HG02938 (cell line): Measurements from ENCODE around the gene PDK2.

Experiments used
- ATAC-seq: cut with Tn5 transposase; IDR thresholded peaks from one replicate; pipeline ENCODE4 v1.9.1; 2021; ENCODE audit warnings: mild to moderate bottlenecking, moderate library complexity; ENCODE audit not compliant: unreplicated experiment

PDK2 gene

GRCh38 chr17:50114849-50115357, 19.8 kb downstream of the PDK2 start:
- no peak for ATAC-seq

- ATAC-seq, result no peak
Observed at GRCh38 chr17:50115756-50116155, 20.6 kb downstream of the PDK2 start.

GRCh38 chr17:50117202-50118051, 22.3 kb downstream of the PDK2 start:
- ATAC-seq, result no peak

GRCh38 chr17:50118076-50118827, 23.1 kb downstream of the PDK2 start:
- no peak for ATAC-seq

- ATAC-seq, result no peak
Observed at GRCh38 chr17:50118828-50119218, 23.7 kb downstream of the PDK2 start.

GRCh38 chr17:50120475-50121253, 25.5 kb downstream of the PDK2 start:
- no peak for ATAC-seq

- no peak for ATAC-seq
Observed at GRCh38 chr17:50122945-50123344, 27.8 kb downstream of the PDK2 start.

GRCh38 chr17:50123649-50124349, 28.6 kb downstream of the PDK2 start:
- no peak for ATAC-seq

GRCh38 chr17:50125420-50125997, 30.4 kb downstream of the PDK2 start:
- no peak for ATAC-seq

GRCh38 chr17:50127697-50128361, 32.7 kb downstream of the PDK2 start:
- ATAC-seq, result no peak

GRCh38 chr17:50128441-50129352, 33.5 kb downstream of the PDK2 start:
- ATAC-seq, result no peak

GRCh38 chr17:50129353-50129727, 34.2 kb downstream of the PDK2 start:
- ATAC-seq, result no peak

GRCh38 chr17:50129728-50130558, 34.8 kb downstream of the PDK2 start, which contains the start of gene SAMD14:
Gene SAMD14, minus strand, starts transcription at chr17:50130160. Its CDS starts 5,201 bp downstream, at chr17:50124959.
- ATAC-seq, result no peak

- no peak for ATAC-seq
Observed at GRCh38 chr17:50130559-50131305, 35.6 kb downstream of the PDK2 start.

GRCh38 chr17:50132104-50132794, 37.1 kb downstream of the PDK2 start:
- ATAC-seq, result no peak

GRCh38 chr17:50133028-50133768, 38.0 kb downstream of the PDK2 start:
- ATAC-seq, result no peak
